Measurements from ENCODE around the gene GID4.

GRCh38 chr17:18025241-18025944 lies 13.8 kb upstream of the GID4 start:
- no peak for TF ChIP-seq CTCF (IDR thresholded peaks at IDR 0.05)
- no peak for TF ChIP-seq POLR2A (IDR thresholded peaks at IDR 0.05)

Data from right lobe of liver (tissue), 4 donors.